ENCODE measurements around the gene SLC25A13.

GRCh38 chr7:96080027-96080426, 241.9 kb downstream of the SLC25A13 start:
- no peak for TF ChIP-seq POLR2A (IDR thresholded peaks at IDR 0.05)
- no peak for TF ChIP-seq CTCF (IDR thresholded peaks at IDR 0.05 in 4 of 5, conservative IDR thresholded peaks at IDR 0.05 in 1 of 5)
